ENCODE data around the gene ACTR5.

Gene ACTR5

DNA sequence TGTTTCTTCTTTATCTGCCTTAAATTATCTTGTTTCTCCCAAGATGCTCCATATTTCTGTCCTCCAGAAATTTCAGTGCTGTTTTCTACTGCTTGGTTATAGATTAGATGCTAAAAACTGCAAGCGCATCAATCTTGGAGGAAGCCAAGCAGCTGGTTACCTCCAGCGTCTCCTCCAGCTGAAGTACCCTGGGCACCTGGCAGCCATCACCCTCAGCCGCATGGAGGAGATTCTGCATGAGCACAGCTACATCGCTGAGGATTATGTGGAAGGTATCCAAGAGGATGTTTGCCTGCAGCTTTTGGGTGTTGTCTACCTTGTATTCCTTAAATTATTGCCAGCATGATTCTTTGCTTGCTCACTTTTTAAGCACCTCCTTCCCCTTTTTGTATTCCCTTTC, 3.8 kb downstream of the ACTR5 start:
- Histone ChIP-seq H3K4me1 (ENCODE audit: control extremely low read depth in 1 of 4, control insufficient read depth in 4 of 4, insufficient read depth in 4 of 4, low read length in 3 of 4) (peaks cover 6 to 19% (median 17%) of the 10 kb centered on the region in 4 experiments), H3K4me3 (ENCODE audit: control insufficient read depth in 1 of 7, extremely low read depth in 1 of 7, insufficient read depth in 4 of 7, low read depth in 2 of 7, low read length in 6 of 7) (no peak overlapping the region), H3K9me3 (ENCODE audit: control extremely low read depth in 1 of 5, control insufficient read depth in 4 of 5, insufficient read depth in 2 of 5, low read depth in 1 of 5, low read length in 4 of 5) (no peaks in the 10 kb centered on the region), H3K36me3 (ENCODE audit: control insufficient read depth in 4 of 4, insufficient read depth in 4 of 4, low read length in 3 of 4) (peaks cover 12 to 36% (median 29%) of the 10 kb centered on the region in 4 experiments), H3K27me3 (replicated peaks in 2 of 5; ENCODE audit: control insufficient read depth in 4 of 5, insufficient read depth in 5 of 5, low read length in 4 of 5) (no peaks in the 10 kb centered on the region), H3K27ac (ENCODE audit: insufficient read depth in 1 of 2, low read depth in 1 of 2, low read length in 2 of 2, poor library complexity in 1 of 2, severe bottlenecking in 2 of 2) (no peak overlapping the region)
- ChIA-PET CTCF (interaction anchor here (0.7 to 12.1 kb wide), 17 partner anchors 12 to 305 kb away, joined by 3 to 134 read pairs (median 5); partner anchors contain the start of genes PPP1R16B and SLC32A1), POLR2A (no interaction called here)
- 100% methylated on average over 2 of the region's 4 CpGs for WGBS (ENCODE audit: insufficient coverage)
- no peak for DNase-seq

DNA sequence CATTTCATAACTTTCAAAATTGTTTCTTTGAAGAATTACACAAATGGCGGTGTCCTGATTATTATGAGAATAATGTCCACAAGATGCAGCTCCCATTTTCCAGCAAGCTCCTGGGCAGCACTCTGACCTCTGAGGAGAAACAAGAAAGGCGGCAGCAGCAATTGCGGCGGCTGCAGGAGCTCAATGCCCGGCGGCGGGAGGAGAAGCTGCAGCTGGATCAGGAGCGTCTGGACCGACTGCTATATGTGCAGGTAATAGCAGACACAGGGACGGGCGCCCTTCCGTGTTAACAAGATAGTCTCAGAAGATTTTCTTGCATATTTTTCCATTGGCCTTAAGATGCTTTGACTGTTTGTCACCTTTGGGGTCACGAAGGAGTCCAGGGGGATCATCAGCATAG, 6.7 kb downstream of the ACTR5 start:
- H3K4me3 ChIP-seq (ENCODE audit: control insufficient read depth in 1 of 7, extremely low read depth in 1 of 7, insufficient read depth in 4 of 7, low read depth in 2 of 7, low read length in 6 of 7), result no peak overlapping the region
- no peaks in the 10 kb centered on the region for H3K27me3 ChIP-seq (replicated peaks in 2 of 5; ENCODE audit: control insufficient read depth in 4 of 5, insufficient read depth in 5 of 5, low read length in 4 of 5)
- DNase-seq, result no peak
- ChIA-PET CTCF (interaction anchor here (0.7 to 12.1 kb wide), 4 partner anchors 18 to 138 kb away, joined by 3 to 134 read pairs (median 68); partner anchors contain the start of gene SLC32A1), POLR2A (no interaction called here)
- H3K27ac ChIP-seq (ENCODE audit: insufficient read depth in 1 of 2, low read depth in 1 of 2, low read length in 2 of 2, poor library complexity in 1 of 2, severe bottlenecking in 2 of 2), result no peak overlapping the region
- 94% methylated on average over 12 of the region's 13 CpGs for WGBS (ENCODE audit: insufficient coverage)
- H3K36me3 ChIP-seq (ENCODE audit: control insufficient read depth in 4 of 4, insufficient read depth in 4 of 4, low read length in 3 of 4), result peaks cover 20 to 56% (median 48%) of the 10 kb centered on the region in 4 experiments
- no peaks in the 10 kb centered on the region for H3K4me1 ChIP-seq (ENCODE audit: control extremely low read depth in 1 of 4, control insufficient read depth in 4 of 4, insufficient read depth in 4 of 4, low read length in 3 of 4)
- H3K9me3 ChIP-seq (ENCODE audit: control extremely low read depth in 1 of 5, control insufficient read depth in 4 of 5, insufficient read depth in 2 of 5, low read depth in 1 of 5, low read length in 4 of 5), result no peaks in the 10 kb centered on the region

DNA sequence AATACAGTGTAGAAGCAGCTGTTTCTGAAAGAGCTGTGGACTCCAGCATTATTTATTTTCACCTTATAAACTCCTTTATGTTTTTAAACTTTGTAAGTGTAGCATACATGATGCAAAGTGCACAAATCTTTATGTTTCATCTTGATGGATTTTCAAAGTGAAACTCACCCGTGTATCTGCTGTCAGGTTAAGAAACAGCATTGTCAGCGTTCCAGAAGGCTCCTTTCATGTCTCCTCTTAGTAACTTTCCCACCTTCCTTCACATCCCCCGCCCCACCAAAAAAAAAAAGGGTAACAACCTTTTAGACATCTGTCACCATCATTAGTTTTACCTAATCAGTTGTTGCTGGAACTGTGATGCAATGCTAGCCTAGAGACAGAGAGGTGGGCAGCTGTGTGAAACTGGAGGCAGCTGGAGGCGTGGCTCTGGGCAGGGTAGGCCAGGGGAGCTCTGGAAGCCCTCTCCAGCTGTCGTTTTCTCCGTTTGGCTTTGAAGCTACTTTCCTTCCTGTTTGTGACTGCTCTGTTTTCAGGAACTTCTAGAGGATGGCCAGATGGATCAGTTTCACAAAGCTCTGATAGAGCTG, 7.2 kb downstream of the ACTR5 start:
- ChIA-PET POLR2A (no interaction called here), CTCF (interaction anchor here (0.7 to 12.1 kb wide), 3 partner anchors 27 to 138 kb away, joined by 3 to 134 read pairs (median 132); partner anchors contain the start of gene SLC32A1)
- Histone ChIP-seq H3K27me3 (replicated peaks in 2 of 5; ENCODE audit: control insufficient read depth in 4 of 5, insufficient read depth in 5 of 5, low read length in 4 of 5) (no peaks in the 10 kb centered on the region), H3K4me1 (ENCODE audit: control extremely low read depth in 1 of 4, control insufficient read depth in 4 of 4, insufficient read depth in 4 of 4, low read length in 3 of 4) (no peaks in the 10 kb centered on the region), H3K36me3 (ENCODE audit: control insufficient read depth in 4 of 4, insufficient read depth in 4 of 4, low read length in 3 of 4) (peaks cover 20 to 60% (median 52%) of the 10 kb centered on the region in 4 experiments), H3K9me3 (ENCODE audit: control extremely low read depth in 1 of 5, control insufficient read depth in 4 of 5, insufficient read depth in 2 of 5, low read depth in 1 of 5, low read length in 4 of 5) (no peaks in the 10 kb centered on the region), H3K27ac (ENCODE audit: insufficient read depth in 1 of 2, low read depth in 1 of 2, low read length in 2 of 2, poor library complexity in 1 of 2, severe bottlenecking in 2 of 2) (no peak overlapping the region), H3K4me3 (ENCODE audit: control insufficient read depth in 1 of 7, extremely low read depth in 1 of 7, insufficient read depth in 4 of 7, low read depth in 2 of 7, low read length in 6 of 7) (no peak overlapping the region)
- no peak for DNase-seq
- 87% methylated on average over 2 of the region's 6 CpGs for WGBS (ENCODE audit: insufficient coverage)

DNA sequence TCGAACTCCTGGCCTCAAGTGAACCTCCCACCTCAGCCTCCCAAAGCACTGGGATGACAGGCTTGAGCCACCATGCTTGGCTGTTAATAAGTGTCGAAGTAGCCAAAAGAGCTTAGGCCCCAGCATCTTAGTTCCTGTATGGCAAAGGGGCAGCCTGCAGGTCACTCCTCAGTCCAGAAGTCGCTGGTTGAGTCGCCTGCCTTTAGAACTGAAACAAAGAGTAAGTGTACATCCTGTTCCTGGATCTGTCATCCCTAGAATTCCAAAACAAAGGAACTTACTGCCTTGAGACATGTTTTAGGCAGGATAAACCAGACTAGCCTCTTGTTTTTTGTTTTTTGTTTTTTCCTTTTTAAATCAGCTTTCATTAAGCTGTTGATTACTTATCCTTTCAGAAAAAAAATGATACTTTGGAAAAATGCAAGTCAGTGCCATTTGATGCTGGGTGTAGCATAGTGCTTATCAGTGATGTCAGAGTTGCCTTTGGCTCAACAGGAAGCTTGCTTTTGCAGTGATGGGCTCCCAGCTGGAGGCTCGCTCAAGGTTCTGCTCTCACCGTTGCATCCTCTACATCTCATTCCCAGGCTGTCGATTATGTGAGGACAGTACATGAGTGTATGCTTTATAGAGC, 9.0 kb downstream of the ACTR5 start:
- Histone ChIP-seq H3K36me3 (ENCODE audit: control insufficient read depth in 4 of 4, insufficient read depth in 4 of 4, low read length in 3 of 4) (peaks cover 20 to 74% (median 54%) of the 10 kb centered on the region in 4 experiments), H3K4me3 (ENCODE audit: control insufficient read depth in 1 of 7, extremely low read depth in 1 of 7, insufficient read depth in 4 of 7, low read depth in 2 of 7, low read length in 6 of 7) (no peak overlapping the region), H3K27me3 (replicated peaks in 2 of 5; ENCODE audit: control insufficient read depth in 4 of 5, insufficient read depth in 5 of 5, low read length in 4 of 5) (no peaks in the 10 kb centered on the region), H3K27ac (ENCODE audit: insufficient read depth in 1 of 2, low read depth in 1 of 2, low read length in 2 of 2, poor library complexity in 1 of 2, severe bottlenecking in 2 of 2) (no peak overlapping the region), H3K4me1 (ENCODE audit: control extremely low read depth in 1 of 4, control insufficient read depth in 4 of 4, insufficient read depth in 4 of 4, low read length in 3 of 4) (no peaks in the 10 kb centered on the region), H3K9me3 (ENCODE audit: control extremely low read depth in 1 of 5, control insufficient read depth in 4 of 5, insufficient read depth in 2 of 5, low read depth in 1 of 5, low read length in 4 of 5) (no peaks in the 10 kb centered on the region)
- WGBS (ENCODE audit: insufficient coverage), result 100% methylated on average over 4 of the region's 7 CpGs
- ChIA-PET CTCF (interaction anchor here (1.0 to 12.1 kb wide), 5 partner anchors 13 to 110 kb away, joined by 3 to 134 read pairs (median 4); partner anchors contain the start of gene SLC32A1), POLR2A (no interaction called here)
- peak in 1 of 3 donors; percentile 30 for DNase-seq

DNA sequence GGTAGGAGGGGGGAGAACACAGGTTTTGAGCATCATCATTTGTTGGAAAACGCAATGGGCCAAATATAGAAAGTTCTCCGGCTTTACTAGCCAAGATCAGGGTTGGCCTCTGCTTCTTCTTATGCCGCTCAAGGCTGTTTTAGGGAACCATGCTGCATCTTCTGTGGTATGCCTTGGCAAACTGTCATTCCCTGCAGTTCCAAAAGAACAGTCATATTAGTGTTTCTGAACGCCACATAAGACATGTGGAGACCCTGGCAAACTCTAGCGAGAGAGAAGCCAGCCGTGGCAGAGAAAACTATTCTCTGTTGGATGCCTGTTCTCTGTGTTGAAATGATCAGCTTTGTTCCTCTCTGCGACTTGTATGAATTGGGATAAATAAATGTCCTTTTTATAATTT, 10.8 kb downstream of the ACTR5 start:
- no peaks in the 10 kb centered on the region for H3K9me3 ChIP-seq (ENCODE audit: control extremely low read depth in 1 of 5, control insufficient read depth in 4 of 5, insufficient read depth in 2 of 5, low read depth in 1 of 5, low read length in 4 of 5)
- no peak for DNase-seq
- WGBS (ENCODE audit: insufficient coverage), result 96% methylated on average over 6 of the region's 7 CpGs
- CTCF ChIA-PET, result interaction anchor here (1.2 to 11.9 kb wide), 3 partner anchors 8 to 32 kb away, joined by 3 to 76 read pairs (median 4); partner anchors contain the start of gene ACTR5
- H3K4me1 ChIP-seq (ENCODE audit: control extremely low read depth in 1 of 4, control insufficient read depth in 4 of 4, insufficient read depth in 4 of 4, low read length in 3 of 4), result no peaks in the 10 kb centered on the region
- H3K36me3 ChIP-seq (ENCODE audit: control insufficient read depth in 4 of 4, insufficient read depth in 4 of 4, low read length in 3 of 4), result peaks cover 20 to 83% (median 54%) of the 10 kb centered on the region in 4 experiments
- no peak overlapping the region for H3K27ac ChIP-seq (ENCODE audit: insufficient read depth in 1 of 2, low read depth in 1 of 2, low read length in 2 of 2, poor library complexity in 1 of 2, severe bottlenecking in 2 of 2)
- POLR2A ChIA-PET, result no interaction called here
- H3K4me3 ChIP-seq (ENCODE audit: control insufficient read depth in 1 of 7, extremely low read depth in 1 of 7, insufficient read depth in 4 of 7, low read depth in 2 of 7, low read length in 6 of 7), result no peak overlapping the region
- no peaks in the 10 kb centered on the region for H3K27me3 ChIP-seq (replicated peaks in 2 of 5; ENCODE audit: control insufficient read depth in 4 of 5, insufficient read depth in 5 of 5, low read length in 4 of 5)

DNA sequence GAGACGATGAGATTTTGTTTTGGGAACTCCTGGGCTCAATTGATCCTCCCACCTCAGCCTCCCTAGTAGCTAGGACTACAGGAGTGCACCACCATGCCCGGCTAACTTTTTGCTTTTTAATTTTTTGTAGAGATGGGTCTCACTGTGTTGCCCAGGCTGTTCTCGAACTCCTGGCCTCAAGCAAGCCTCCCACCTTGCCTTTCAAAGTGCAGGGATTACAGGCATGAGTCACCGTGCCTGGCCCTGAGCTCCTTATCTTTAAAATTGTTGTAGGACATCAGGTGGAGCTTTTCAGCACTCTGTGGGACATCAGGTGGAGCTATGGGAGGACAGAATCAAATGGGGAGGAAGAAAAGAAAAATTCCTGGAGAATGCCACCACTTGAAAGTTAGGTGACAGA, 12.7 kb downstream of the ACTR5 start:
- no peaks in the 10 kb centered on the region for H3K9me3 ChIP-seq (ENCODE audit: control extremely low read depth in 1 of 5, control insufficient read depth in 4 of 5, insufficient read depth in 2 of 5, low read depth in 1 of 5, low read length in 4 of 5)
- H3K4me1 ChIP-seq (ENCODE audit: control extremely low read depth in 1 of 4, control insufficient read depth in 4 of 4, insufficient read depth in 4 of 4, low read length in 3 of 4), result no peaks in the 10 kb centered on the region
- H3K27ac ChIP-seq (ENCODE audit: insufficient read depth in 1 of 2, low read depth in 1 of 2, low read length in 2 of 2, poor library complexity in 1 of 2, severe bottlenecking in 2 of 2), result no peak overlapping the region
- ChIA-PET CTCF (interaction anchor here (0.8 to 11.9 kb wide), 4 partner anchors 9 to 35 kb away, joined by 3 to 76 read pairs (median 4); partner anchors contain the start of gene ACTR5), POLR2A (interaction anchor here (1.2 kb wide), 1 partner anchor 15 kb away, joined by 3 read pairs; no protein-coding TSS in a partner anchor)
- peaks cover 17 to 83% (median 47%) of the 10 kb centered on the region in 4 experiments for H3K36me3 ChIP-seq (ENCODE audit: control insufficient read depth in 4 of 4, insufficient read depth in 4 of 4, low read length in 3 of 4)
- 100% methylated on average over 2 of the region's 4 CpGs for WGBS (ENCODE audit: insufficient coverage)
- H3K27me3 ChIP-seq (replicated peaks in 2 of 5; ENCODE audit: control insufficient read depth in 4 of 5, insufficient read depth in 5 of 5, low read length in 4 of 5), result no peaks in the 10 kb centered on the region
- no peak overlapping the region for H3K4me3 ChIP-seq (ENCODE audit: control insufficient read depth in 1 of 7, extremely low read depth in 1 of 7, insufficient read depth in 4 of 7, low read depth in 2 of 7, low read length in 6 of 7)
- DNase-seq, result no peak

DNA sequence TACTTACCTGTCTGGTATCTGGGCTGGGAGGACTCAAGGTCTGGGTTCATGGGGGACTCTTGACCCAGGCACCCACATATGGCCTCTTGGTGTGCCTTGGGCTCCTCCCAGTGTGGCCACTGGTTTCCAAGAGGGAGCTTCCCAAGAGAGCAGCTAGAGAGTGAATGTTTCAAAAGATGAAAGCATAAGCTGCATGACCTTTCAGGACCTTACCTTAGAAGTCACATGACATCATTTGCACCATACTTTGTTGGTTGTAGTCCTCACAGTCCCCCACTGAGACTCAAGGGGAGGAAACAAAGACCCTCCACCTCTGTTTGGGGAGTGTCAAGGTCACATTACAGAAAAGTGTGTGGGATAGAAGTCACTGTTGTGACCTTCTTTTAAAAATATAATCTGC, 13.9 kb downstream of the ACTR5 start:
- Histone ChIP-seq H3K4me1 (ENCODE audit: control extremely low read depth in 1 of 4, control insufficient read depth in 4 of 4, insufficient read depth in 4 of 4, low read length in 3 of 4) (no peaks in the 10 kb centered on the region), H3K27ac (ENCODE audit: insufficient read depth in 1 of 2, low read depth in 1 of 2, low read length in 2 of 2, poor library complexity in 1 of 2, severe bottlenecking in 2 of 2) (no peak overlapping the region), H3K9me3 (ENCODE audit: control extremely low read depth in 1 of 5, control insufficient read depth in 4 of 5, insufficient read depth in 2 of 5, low read depth in 1 of 5, low read length in 4 of 5) (no peaks in the 10 kb centered on the region), H3K4me3 (ENCODE audit: control insufficient read depth in 1 of 7, extremely low read depth in 1 of 7, insufficient read depth in 4 of 7, low read depth in 2 of 7, low read length in 6 of 7) (no peak overlapping the region), H3K36me3 (ENCODE audit: control insufficient read depth in 4 of 4, insufficient read depth in 4 of 4, low read length in 3 of 4) (peaks cover 15 to 80% (median 44%) of the 10 kb centered on the region in 4 experiments), H3K27me3 (replicated peaks in 2 of 5; ENCODE audit: control insufficient read depth in 4 of 5, insufficient read depth in 5 of 5, low read length in 4 of 5) (no peaks in the 10 kb centered on the region)
- POLR2A ChIA-PET, result interaction anchor here (1.2 kb wide), 1 partner anchor 13 kb away, joined by 3 read pairs; no protein-coding TSS in a partner anchor
- DNase-seq, result no peak
- CTCF ChIA-PET, result interaction anchor here (1.3 to 11.9 kb wide), 3 partner anchors 11 to 36 kb away, joined by 3 to 76 read pairs (median 6); partner anchors contain the start of gene ACTR5
